Ovary (tissue), 9 donors: ENCODE data around the gene OR4E2. TPM values are rescaled to one million over a fixed set of nuclear protein-coding genes. Genes with fewer than 3 reads are reported as not detected.

Experiments
- DNase-seq, 5 donors: peaks; one replicate each; pipeline ENCODE4 v3.0.0-alpha.2; 2019 to 2020
- H3K27ac ChIP-seq, 2 donors: fragments of 200-600 bp; one replicate each; pipeline versions ENCODE4 v1.5.1 to v1.8.0; 2019 to 2022
- H3K27me3 ChIP-seq: fragments of 200-600 bp; one replicate; pipeline ENCODE4 v1.8.0; 2022
- H3K36me3 ChIP-seq: fragments of 200-600 bp; sonication (generic); one replicate; pipeline ENCODE4 v1.5.1; 2019
- H3K4me1 ChIP-seq: one replicate; pipeline ENCODE4 v1.8.1; 2013; ENCODE audit warnings: mild to moderate bottlenecking, moderate library complexity; ENCODE audit not compliant: insufficient read depth
- H3K4me3 ChIP-seq: fragments of 200-600 bp; sonication (generic); one replicate; pipeline ENCODE4 v1.5.1; 2017
- H3K9me3 ChIP-seq, 2 donors: fragments of 200-600 bp in 1 of 2; sonication (generic) in 1 of 2; one replicate each; pipeline versions ENCODE4 v1.5.1 to v1.8.1; 2013 to 2019; ENCODE audit warnings: mild to moderate bottlenecking in 1 of 2, moderate library complexity in 1 of 2
- CTCF ChIP-seq, 3 donors: fragments of 450-650 bp in 2 of 3; fragments of 200-600 bp in 1 of 3; IDR thresholded peaks; one replicate each; pipeline versions ENCODE4 v1.5.1 to v1.8.0; 2016 to 2022; ENCODE audit warnings: antibody characterized with exemption in 3 of 3, mild to moderate bottlenecking in 1 of 3
- EP300 ChIP-seq: sonication (generic); formaldehyde crosslinking; IDR thresholded peaks from one replicate; pipeline ENCODE4 v1.6.1; 2017; ENCODE audit warnings: antibody characterized with exemption
- POLR2A ChIP-seq: fragments of 450-650 bp; IDR thresholded peaks from one replicate; pipeline ENCODE4 v1.6.1; 2017; ENCODE audit warnings: antibody characterized with exemption, mild to moderate bottlenecking, moderate library complexity
- WGBS, 3 donors: extraction: QIAGEN DNeasy Blood & Tissue Kit in 1 of 3; methylation state at CpG; one replicate each; pipeline versions ENCODE4 v1.1.5 to v1.1.7; 2013 to 2017; 5-methylcytosine and 5-hydroxymethylcytosine counted together
- intact Hi-C, 4 donors: fragments of 100-400 bp; cut with DNase I; formaldehyde crosslinking; loops; one replicate each; pipeline versions ENCODE4 v1.11.0 to v1.15.1; 2022 to 2023
- polyA plus RNA-seq, 2 donors: library from polyadenylated mRNA; stranded (reverse); fragments of 200-250 nt in 1 of 2; fragments of 350-450 nt in 1 of 2; fragmentation: Illumina TruSeq in 1 of 2; extraction: RNeasy Lipid Tissue Mini Kit (QIAGEN cat#74804) in 1 of 2; gene quantifications; one replicate each; pipeline ENCODE4 v1.2.3, GENCODE V29; 2013 to 2014
- total RNA-seq, 7 donors: library from RNA; depleted of rRNA in 2 of 7; stranded (reverse); fragments of >200 nt in 2 of 7; fragmentation: NEBNext Ultra II Directional in 3 of 7; extraction: Animal tissue kit (Norgen Biotek cat#: 25700) in 3 of 7; gene quantifications; one replicate each; pipeline versions ENCODE4 v1.1.0 to v1.2.4, GENCODE V29; 2016 to 2023
- donor health status: DM: no; HTN: no; CAD: no; lungs with moderate emphysema.
- donor health status: DM: no; HTN: no; CAD: no.
- donor health status: Bipolar disorder and iron deficiency.
- donor health status: DM: yes; HTN: yes; CAD: no.
- donor health status: DM: no; HTN: no; CAD: no.
- donor health status: DM: yes; HTN: yes; CAD: no.

The OR4E2 gene
- total and polyA plus RNA-seq, 9 donors = not detected

GRCh38 chr14:21656980-21657379, 3.3 kb downstream of the OR4E2 start:
- H3K9me3 ChIP-seq = no peaks in the 10 kb centered on the region
- DNase-seq = no peak
- no peaks in the 10 kb centered on the region for H3K4me1 ChIP-seq
- WGBS, 3 donors = 38 to 90% (median 88%) methylated on average over 1 of the region's 1 CpG
- H3K4me3 ChIP-seq = no peak overlapping the region
- no peaks in the 10 kb centered on the region for H3K27me3 ChIP-seq
- H3K27ac ChIP-seq = no peak overlapping the region
- no peaks in the 10 kb centered on the region for H3K36me3 ChIP-seq
- intact Hi-C loops = no loop called here
- no peak for TF ChIP-seq POLR2A
- TF ChIP-seq EP300 = no peak
- no peak for TF ChIP-seq CTCF (IDR thresholded peaks at IDR 0.05)

GRCh38 chr14:21668377-21668776, 14.7 kb downstream of the OR4E2 start:
- no peaks in the 10 kb centered on the region for H3K27me3 ChIP-seq
- no peaks in the 10 kb centered on the region for H3K36me3 ChIP-seq
- intact Hi-C loops = no loop called here
- H3K9me3 ChIP-seq = no peaks in the 10 kb centered on the region
- no peak overlapping the region for H3K4me3 ChIP-seq
- TF ChIP-seq EP300 (no peak), CTCF (IDR thresholded peaks at IDR 0.05) (no peak), POLR2A (no peak)
- DNase-seq = no peak
- no peak overlapping the region for H3K27ac ChIP-seq
- no peaks in the 10 kb centered on the region for H3K4me1 ChIP-seq
- WGBS, 3 donors = 55 to 84% (median 78%) methylated on average over 3 of the region's 3 CpGs

GRCh38 chr14:21669284-21669683, 15.6 kb downstream of the OR4E2 start:
- TF ChIP-seq CTCF (IDR thresholded peaks at IDR 0.05) = no peak
- no peak for TF ChIP-seq EP300
- no peak for TF ChIP-seq POLR2A
- Histone ChIP-seq H3K27ac (no peak overlapping the region), H3K36me3 (no peaks in the 10 kb centered on the region), H3K27me3 (no peaks in the 10 kb centered on the region), H3K4me3 (no peak overlapping the region), H3K4me1 (no peaks in the 10 kb centered on the region), H3K9me3 (no peaks in the 10 kb centered on the region)
- intact Hi-C loops = no loop called here
- no peak for DNase-seq

DNA sequence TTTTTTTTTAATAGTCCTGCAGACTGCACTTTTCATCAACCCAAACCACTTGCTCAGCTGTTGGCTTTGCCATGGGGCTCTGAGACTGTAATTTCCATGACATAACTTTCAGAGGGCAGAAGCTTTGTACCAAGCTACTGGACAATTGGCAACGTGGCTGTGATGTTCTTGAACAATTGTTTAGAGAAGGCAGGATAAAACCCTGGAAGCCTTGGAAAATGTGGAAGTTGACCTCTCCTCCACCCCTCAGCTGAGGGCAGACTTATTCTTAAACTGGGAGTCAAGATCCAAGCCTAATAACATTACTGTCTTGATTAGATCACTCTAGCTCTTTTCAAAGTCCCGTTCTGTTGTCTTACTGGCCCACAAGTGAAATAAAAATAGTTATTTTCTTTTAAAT, 17.7 kb downstream of the OR4E2 start:
- Histone ChIP-seq H3K4me3 (no peak overlapping the region), H3K4me1 (no peaks in the 10 kb centered on the region), H3K9me3 (no peaks in the 10 kb centered on the region), H3K27me3 (no peaks in the 10 kb centered on the region), H3K27ac (no peak overlapping the region), H3K36me3 (no peaks in the 10 kb centered on the region)
- DNase-seq = no peak
- TF ChIP-seq CTCF (IDR thresholded peaks at IDR 0.05) (no peak), POLR2A (no peak), EP300 (no peak)
- WGBS, 3 donors = 33 to 39% (median 38%) methylated on average over 2 of the region's 2 CpGs
- intact Hi-C loops = no loop called here

DNA sequence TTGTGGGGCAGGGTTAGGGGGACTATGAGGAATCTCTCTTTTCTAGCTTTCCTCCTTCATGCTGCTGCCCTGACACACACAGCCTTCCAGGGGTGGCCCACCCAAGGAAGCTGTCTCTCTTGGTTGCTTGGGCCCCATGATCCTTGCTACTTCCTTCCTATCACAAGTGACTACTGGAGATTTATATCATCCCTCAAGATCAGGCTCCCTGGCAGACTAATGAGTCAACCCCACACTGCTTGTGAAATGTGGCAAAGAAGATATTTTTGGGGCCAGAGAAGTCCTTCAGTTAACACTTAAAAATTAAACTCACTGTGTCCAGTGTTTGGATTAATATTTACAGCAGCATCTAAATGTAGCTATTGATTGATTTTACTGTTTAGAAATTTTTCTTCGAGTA, 18.5 kb downstream of the OR4E2 start:
- no peaks in the 10 kb centered on the region for H3K36me3 ChIP-seq
- no peak for DNase-seq
- intact Hi-C loops = no loop called here
- no peaks in the 10 kb centered on the region for H3K9me3 ChIP-seq
- H3K4me1 ChIP-seq = no peaks in the 10 kb centered on the region
- no peak for TF ChIP-seq EP300
- no peak for TF ChIP-seq CTCF (IDR thresholded peaks at IDR 0.05)
- TF ChIP-seq POLR2A = no peak
- WGBS, 3 donors = 77 to 91% (median 87%) methylated on average over 1 of the region's 1 CpG
- H3K27me3 ChIP-seq = no peaks in the 10 kb centered on the region
- H3K27ac ChIP-seq = no peak overlapping the region
- no peak overlapping the region for H3K4me3 ChIP-seq
